Activated CD4-positive, alpha-beta T cell treated with anti-CD3 and anti-CD28 coated beads, Interleukin-2, amount 50 U/mL, for 24 hours (primary cell): ENCODE results near the gene FHL2.
A peak's percentile ranks its signal among the peaks of the same experiment; 100 is the strongest.
"Not testable (repeated sequence)": the region's sequence is repeated elsewhere in the genome, so short reads cannot be mapped to it uniquely, and the experiment has no call there.

ENCODE experiments used
- DNase-seq, 2 donors: peaks; one replicate each; pipeline ENCODE4 v3.0.0-alpha.2; 2020; ENCODE audit warnings: low read depth in 1 of 2, low spot score in 1 of 2

The FHL2 gene, protein sequence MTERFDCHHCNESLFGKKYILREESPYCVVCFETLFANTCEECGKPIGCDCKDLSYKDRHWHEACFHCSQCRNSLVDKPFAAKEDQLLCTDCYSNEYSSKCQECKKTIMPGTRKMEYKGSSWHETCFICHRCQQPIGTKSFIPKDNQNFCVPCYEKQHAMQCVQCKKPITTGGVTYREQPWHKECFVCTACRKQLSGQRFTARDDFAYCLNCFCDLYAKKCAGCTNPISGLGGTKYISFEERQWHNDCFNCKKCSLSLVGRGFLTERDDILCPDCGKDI

DNA sequence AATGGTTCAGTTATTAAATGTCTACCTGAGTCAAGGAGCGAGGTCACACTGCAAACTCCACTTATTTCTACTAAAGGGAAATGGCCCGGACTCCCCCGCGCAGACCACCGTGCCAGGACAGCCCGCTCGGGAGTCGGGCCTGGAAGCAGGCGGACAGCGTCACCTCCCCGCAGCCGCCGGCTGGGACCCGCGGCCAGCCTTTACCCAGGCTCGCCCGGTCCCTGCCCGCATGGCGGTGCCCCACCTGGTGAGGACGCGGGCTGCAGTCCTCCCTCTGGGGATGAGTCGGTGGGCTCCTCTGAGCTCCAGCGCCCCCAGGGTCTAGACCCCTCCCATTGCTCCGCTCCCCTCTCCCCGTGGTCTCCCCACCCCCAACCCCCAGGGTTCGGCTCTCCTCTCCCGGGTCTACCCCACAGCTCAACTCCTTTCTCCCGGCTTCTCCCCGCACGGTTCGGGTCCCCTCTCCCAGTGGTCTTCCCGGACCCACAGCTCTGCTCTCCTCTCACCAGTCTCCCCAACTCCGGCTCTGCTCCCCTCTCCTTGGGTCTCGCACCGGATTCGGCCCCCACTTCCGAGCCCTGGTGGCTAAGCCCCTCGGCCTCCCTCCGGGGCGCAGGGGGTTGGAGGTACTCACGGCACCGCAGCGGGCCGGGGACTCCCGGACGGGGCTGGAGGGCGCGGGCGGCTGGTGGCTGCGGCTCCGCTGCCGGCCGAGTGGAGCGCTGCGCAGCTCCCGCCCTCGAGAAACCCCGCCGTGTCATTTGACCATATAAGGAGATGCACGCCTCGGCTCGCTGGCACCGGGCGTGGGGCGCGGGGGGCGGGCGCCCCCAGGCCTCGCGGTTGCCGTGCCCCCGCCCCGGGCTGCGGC, at the start of gene FHL2:
Gene FHL2 (minus strand): TSS at position 716 of the 871 bp plus-strand sequence. CDS start 12,535 bp downstream, outside the sequence.
- peak; percentile 49 to 53 for DNase-seq

DNA sequence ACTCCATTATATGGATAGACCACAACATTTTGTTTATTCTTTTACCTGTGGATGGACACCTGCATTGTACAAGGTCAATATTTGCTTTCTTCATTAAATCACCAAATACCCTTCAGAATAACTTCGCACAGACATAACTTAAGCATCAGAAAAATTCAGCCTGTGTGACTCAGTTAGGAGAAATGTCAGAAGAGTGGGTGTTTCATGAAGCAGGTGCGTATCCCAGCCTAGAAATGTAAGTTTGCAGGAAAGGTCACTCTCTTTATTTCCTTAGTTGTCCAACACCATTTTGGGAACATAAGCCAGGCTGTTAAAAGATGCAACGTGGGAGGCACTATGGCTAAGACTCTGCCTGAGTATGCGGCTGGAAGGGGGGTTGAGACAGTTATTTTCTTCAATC, 48.6 kb upstream of the FHL2 start:
- DNase-seq: no peak

DNA sequence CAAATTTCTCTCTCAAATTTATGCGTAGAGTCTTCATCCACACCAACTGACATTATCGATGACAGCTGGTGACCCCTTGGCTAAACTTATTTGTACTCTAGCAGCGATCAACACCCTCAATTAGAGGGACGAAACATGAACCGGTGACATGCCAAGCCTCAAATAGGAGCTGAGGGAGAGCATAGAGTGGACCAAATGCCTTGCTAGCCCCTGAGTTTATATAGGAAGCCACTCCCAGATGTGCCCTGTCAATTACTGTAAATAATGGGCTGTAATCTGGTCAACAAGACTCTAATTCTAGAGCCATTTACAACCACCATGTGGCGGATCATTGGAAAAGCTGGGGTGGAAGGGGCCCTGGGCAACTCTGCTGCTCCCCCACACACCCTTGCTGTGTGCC, 47.6 kb upstream of the FHL2 start:
- DNase-seq: no peak

DNA sequence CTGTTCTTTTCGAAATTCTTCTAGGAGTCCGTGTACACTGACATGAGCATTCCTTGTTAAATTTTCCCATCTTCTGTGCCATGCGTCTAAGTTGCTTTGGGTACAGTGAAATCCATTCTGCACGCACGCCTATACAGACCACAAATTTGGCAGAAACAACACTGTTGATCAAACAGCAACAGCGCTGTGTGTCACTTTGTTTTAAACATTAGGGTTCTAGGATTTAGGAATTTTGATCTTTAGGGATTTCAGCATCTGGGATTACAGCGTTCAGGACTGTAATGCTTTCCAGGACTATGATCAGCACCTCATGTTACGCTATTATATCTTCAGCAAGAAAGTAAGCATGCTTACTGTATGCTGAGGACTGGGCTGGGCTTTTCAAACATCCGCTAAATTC, 47.1 kb upstream of the FHL2 start:
- no peak for DNase-seq

DNA sequence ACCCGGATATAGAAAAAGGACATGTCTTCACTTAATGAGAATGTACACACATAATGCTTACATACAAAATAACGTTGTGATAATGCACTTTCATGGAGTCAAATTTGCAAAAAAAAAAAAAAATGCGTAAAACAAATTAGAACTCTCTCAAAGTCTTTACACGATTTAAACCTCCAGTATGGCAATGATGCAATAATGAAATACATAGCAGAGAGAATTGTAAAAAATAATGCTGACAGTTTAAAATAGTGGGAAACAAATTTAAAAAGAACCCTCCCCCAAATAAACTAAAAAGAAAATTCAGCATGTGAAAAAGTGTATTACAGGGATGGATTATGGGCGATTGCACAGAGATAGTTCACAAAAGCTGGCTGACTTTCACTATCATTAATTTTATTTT, 46.6 kb upstream of the FHL2 start:
- no peak for DNase-seq

DNA sequence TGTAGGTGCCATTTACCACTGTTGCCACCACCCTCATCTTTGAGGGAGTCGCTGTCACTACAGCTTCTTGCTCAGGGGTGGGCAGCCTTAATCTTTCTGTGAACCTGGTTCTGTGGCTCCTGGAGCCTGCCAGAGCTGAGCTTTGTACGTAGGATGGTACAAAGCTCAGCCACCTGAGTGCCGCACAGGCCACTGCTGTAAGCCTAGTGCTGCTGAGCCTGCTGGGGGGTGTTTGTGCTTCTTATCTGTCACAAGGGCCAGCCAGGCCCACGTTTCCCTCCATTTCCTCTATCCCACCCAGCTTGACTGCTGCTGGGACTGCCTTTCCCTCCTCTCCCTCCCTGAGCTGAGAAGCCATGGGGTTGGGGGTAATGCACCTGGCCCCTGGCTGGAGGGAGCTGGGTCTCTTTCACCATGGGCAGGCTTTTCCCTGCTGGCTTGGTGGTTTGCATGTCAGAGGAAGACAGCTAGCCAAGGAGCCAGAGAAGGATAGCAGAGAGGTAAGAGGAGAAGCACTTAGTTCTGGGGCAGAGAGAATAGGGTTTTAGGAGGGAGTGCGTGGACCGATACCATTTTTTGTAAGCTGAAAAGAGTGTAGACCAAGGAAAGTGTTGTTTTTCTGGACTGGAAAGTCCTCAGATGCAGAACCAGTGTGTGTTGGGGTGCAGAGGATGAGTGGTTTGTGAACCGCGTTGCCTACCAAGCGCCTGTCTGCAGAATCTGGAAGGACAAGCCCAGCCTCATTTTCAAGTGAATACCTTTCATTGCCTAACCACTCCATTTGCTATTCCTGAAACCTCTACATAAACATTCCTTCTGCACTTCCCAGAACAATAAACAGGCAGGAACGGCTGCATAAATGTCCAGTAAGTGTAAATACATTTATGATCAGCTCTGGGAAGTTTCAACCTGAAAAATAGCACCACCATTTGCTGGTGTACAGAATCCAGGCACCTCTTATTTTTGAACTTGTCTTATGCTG, 45.1 kb upstream of the FHL2 start:
- DNase-seq: no peak

DNA sequence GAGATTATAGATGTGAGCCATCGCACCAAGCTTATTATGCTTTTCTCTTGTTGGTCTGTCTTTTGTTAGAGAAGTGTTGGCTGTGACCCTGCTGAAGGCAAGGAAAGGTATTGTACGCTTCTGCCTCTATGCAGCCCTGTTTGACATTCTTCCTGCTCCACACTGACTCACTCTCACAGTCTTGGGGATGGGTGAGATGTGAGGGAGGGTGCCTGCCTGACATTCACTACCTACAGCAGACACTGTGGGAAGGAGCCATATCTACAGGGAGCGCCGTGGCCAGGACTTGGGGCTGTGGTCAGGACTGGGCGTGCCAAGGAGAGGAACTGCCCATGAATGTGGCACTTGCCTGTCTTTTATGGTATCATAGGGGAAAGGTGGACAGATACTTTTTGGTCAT, 43.9 kb upstream of the FHL2 start:
- DNase-seq: no peak

DNA sequence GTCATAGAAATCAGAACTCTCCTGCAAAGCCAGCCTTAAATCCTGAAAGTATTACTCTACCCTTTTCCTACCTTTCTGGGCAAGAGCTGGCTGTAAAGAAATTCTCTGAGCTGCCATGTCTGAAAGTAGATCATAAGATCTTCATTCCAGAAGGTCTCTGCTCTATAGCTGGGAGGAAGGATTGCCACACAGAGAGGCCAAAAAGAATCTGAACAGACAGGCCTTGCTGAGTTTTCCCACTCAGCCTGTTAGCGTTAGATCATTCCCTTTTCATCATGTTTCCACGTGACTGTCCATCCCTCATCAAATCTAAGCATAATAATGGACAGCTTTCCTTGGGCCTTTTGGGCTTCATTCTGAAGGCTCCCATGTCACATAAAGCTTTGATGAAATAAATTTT, 43.2 kb upstream of the FHL2 start:
- no peak for DNase-seq

DNA sequence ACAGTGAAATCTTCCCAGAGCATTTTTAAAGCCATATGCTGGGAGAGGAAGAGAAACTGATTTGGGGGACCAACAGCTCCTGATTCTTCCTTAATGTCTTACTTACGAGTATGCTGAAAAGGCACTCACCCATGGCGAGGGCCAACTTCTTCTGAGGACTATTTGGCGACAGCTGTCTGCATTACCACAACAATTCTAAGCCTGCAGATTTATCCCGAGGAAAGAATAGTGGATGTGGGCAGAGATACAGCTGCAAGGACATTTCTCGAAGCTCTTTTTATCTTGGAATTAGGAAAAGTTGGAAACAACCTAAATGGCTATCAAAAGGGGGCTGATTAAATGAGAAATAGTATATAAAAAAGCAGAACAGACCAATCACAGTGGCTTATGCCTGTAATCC, 40.3 kb upstream of the FHL2 start:
- no peak for DNase-seq

DNA sequence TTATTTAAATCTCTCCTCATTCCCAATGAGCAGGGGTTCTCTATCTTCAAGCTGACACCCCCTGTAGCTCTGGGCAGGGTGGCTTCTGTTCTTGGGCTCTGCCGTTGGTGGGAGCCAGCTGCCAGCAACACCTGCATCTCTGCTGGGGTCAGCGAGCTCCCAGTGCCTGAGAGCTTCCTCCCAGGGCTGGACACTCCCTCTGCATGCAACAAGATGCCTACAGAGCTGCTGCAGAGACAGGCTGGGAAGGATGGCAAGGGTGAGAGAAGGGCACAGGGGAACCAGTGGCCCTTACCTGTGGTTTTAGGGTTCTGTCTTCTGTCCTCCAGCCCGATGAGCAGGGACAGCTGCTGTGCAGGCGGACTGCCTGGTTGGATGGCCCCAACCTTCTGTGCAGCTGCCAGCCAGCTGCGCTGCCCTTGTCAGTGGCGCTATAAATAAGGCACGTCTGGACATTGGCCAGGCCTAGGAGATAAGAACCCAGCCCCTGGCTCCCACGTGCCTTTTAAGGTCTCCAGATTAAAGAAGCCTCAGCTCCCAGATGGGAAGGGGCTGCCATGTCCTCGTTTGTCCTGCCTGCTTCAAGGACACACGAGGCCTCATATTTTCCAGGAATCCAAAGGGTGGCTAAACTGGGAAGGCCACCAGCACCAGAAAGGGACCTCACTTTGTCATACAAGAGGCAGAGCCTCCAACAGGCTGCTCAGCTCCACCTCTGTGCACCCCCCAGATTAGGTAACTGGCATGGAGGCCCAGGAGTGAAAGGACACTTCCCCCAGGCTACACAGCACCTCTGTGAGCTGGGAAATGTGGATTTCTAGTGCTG, 39.5 kb upstream of the FHL2 start:
- DNase-seq: no peak

DNA sequence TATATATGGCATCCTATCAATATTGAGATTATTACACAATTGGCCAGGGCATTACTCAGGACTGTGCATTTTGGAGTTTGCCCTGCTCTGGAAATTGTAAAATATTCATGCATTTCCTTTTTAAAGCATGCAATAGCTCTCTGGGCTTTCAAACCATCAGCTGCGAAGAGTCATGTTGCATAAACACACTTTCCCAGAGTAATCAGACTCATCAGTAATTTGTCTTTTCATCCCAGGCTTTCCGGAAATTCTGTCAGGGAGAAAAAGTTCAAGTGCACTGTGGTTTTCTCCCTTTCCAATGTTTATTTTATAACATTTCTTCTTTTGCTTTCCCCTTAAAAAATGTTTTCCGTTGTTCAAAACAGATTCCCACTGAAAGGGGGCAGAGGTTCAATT, 38.9 kb upstream of the FHL2 start:
- no peak for DNase-seq

DNA sequence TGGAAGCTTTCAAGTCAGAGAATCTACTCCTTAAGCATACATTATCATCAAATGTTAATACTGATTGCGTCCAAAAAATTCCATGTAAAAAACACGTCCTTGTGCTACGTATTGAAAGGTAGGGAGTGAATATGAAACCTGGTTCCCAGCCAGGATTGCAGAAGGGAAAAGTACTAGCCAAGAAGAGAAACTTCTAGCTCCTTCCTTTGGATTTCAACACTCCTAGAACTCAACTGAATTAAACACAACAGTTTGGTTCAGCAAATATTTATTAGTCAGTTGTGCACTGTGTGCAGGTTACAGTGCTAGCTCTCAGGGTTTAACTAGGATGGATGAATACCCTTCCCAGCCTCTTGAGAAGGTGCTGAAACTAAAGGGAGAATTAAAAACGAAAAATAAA, 33.9 kb upstream of the FHL2 start:
- DNase-seq: no peak

DNA sequence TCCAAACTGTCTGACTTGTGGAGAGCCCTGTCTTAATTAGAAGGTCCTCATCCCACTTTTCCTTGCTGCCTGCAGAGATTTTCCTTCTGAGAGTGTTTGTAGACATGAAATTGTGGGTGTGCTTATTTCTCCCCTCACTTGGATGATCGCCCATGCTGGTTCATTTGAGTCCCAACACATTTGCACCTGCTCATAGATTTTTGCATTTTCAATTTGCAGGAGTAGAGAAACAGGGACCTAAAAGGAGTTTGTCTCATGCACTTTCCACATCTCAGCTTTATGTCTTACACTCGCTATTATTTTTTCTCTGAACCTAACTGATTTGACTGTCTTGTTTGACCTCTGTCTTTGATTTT, 33.2 kb upstream of the FHL2 start:
- no peak for DNase-seq

DNA sequence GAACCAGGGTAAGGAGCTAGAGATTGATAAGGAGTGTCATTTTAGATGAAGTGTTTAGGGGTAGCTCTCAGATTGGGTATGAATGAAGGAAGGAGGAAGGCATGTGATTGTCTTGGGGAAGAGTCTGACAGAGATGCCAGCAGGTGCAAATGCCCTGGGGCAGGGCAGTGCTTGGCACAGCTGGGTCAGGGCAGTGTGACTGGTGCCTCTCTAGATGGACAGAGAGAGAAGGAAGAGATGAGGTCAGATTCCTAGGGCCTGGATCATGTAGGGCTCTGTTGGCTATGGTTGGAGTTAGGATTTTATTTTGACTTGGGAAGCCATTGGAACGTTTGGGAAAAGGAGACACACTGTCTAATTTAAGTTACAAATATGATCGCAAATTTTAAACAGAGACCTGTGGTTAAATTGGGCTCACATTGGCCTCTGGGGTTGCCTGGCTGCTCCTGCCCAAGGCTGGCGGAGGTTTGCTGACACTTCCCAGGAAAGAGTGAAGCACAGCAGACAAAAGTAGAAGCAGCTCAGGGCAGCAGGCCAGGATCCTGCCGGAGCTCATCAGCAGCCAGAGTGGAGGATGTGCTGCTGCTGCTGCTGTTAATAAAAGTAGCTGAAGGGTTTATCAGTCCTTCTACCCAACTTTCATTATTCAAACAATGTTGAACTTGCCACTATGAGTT, 32.7 kb upstream of the FHL2 start:
- no peak for DNase-seq

DNA sequence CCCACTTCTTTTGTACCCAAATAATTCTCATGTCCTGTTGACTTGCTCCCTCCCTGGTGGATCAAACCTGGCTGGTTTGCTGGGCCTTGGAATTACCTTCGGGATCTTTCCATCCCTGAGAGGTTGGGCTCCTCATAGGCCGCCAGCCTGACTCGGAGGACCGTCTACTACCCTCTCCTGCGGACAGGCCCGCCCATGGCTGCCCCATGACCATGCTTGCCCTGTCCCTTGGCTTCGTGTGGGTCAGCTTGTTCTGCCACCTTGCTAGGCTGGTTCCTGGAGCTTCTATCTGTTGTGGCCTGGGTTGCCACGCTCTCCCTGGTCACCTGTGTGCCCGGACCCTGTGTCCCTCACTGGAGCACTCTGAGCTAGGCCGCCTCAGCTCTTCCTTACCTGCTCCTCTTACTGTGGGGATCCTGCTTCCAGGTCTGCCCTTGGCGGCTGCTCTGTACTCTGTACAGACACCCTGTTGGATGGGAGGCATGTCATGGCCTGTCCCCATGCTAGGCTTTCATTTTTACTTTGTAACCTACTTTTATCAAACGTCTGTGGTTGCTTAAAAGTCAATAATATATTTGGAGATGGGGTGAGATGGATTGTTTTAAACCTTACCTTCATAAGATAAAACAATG, 29.7 kb upstream of the FHL2 start:
- no peak for DNase-seq

DNA sequence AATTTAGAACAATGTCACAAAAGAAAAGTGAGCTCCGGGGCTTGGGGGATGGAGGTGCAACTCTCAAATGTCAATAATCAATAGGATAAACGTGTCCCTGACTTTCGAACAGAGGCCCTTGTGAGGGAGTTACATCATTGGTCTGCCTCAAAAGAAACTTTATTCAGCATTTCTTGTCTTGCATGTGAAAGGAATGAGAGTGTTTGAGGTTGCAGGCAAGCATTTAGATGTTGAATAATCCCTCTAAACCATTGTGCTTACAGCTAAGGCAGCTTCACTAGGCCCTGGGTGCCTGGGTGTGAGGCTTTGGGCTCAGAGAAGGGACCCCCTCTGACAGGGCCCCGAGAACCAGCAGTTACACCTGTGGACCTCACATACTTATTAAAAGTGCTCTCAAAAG, 28.6 kb upstream of the FHL2 start:
- no peak for DNase-seq

DNA sequence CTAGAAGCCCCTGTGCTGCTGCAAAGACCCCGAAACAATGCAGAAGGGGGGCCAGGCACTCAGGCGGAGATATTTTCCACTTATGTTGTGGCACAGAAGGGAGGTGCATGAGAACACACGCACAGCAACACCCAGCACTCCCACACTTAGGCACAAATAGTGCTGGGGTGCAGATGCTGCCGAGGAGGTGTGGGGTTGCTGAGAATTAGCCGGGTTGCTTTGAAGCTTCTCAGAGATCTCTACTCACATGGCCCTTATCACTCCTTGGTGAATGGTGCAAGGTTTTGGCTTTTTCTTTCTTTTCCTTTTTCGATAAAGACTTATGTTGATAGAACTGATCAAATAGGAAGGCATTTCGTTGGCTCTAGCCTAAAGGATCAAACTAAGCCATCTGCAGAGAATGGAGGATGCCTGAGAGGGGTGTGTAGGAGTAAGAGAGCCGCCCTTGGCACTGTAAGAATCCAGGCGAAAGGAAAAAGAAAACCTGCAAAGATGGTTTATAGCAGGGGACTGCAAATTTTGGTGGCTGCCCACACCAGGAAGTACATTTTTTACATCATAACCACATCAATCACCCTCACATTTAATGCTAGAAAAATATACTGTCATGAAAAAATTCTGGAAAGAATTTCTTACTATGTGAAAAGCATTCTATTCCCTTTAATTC, 27.9 kb upstream of the FHL2 start:
- DNase-seq: no peak

DNA sequence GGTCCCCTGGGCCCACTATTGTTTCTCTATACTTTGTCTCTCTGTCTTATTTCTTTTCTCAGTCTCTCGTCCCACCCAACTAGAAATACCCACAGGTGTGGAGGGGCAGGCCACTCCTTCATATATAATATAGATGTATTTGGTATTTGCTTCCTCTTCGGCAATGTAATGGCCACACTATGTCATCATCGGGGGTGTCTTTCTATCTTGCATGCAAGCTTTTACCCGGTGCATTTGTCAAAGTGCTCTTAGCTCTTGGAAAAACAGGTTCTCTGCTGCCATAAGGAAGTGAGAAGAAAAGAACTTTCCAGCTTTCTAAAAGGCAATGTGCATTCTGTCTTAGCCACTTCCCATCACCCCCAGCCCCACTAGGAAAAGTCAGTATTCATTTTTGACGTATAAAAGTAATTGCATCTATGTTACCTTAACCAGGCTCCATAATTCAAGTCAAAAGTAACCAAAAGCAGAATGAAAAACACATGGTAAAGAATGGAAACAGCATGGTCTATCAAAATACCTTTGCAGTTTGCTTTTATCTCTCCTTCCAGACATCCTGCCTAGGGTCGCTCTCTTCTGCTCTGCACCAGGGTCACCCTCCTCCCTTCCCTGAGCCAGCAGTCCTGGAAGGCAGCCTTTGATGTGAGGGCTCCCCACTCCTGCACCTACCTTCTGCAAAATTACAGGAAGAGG, 27.2 kb upstream of the FHL2 start:
- DNase-seq: no peak

DNA sequence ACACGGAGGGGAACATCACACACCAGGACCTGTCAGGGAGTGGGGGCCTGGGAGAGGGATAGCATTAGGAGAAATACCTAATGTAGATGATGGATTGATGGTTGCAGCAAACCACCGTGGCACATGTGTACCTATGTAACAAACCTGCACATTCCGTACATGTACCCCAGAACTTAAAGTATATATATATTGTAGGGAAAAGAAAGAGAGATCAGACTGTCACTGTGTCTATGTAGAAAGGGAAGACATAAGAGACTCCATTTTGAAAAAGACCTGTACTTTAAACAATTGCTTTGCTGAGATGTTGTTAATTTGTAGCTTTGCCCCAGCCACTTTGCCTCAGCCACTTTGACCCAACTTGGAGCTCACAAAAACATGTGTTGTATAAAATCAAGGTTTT, 26.0 kb upstream of the FHL2 start:
- DNase-seq: not testable (repeated sequence)
